Ovary (tissue), 3 donors: ENCODE results near the gene NRTN.

Experiments used
- POLR2A ChIP-seq: fragments of 450-650 bp; IDR thresholded peaks from one replicate; pipeline ENCODE4 v1.6.1; 2017; ENCODE audit warnings: antibody characterized with exemption, mild to moderate bottlenecking, moderate library complexity
- TF ChIP-seq, protein P1 (sequence below), 3 donors: fragments of 450-650 bp in 2 of 3; fragments of 200-600 bp in 1 of 3; IDR thresholded peaks; one replicate each; pipeline versions ENCODE4 v1.5.1 to v1.8.0; 2016 to 2022; ENCODE audit warnings: antibody characterized with exemption in 3 of 3, mild to moderate bottlenecking in 1 of 3
- donor health status: DM: no; HTN: no; CAD: no.

DNA sequence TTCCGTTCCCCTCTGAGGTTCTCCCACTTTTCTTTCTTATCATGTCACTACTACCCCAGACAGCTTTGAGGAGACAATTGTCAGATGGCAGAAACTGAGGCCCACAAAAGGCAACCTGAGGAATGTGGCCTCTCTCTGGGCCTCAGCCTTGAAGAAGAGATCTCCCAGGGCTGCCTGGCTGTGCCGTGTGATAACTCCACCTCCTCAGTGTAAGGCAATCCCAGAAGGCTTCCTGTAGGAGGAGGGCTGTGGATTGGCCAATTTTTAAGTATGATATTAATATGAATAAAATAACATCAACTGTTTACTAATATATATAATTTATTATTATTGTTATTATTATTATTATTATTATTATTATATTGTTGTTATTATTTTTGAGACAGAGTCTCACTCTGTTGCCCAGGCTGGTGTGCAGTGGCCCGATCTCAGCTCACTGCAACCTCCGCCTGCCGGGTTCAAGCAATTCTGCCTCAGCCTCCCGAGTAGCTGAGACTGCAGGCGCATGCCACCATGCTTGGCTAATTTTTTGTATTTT is 9.4 kb upstream of the NRTN start:
- TF ChIP-seq, protein P1, sequence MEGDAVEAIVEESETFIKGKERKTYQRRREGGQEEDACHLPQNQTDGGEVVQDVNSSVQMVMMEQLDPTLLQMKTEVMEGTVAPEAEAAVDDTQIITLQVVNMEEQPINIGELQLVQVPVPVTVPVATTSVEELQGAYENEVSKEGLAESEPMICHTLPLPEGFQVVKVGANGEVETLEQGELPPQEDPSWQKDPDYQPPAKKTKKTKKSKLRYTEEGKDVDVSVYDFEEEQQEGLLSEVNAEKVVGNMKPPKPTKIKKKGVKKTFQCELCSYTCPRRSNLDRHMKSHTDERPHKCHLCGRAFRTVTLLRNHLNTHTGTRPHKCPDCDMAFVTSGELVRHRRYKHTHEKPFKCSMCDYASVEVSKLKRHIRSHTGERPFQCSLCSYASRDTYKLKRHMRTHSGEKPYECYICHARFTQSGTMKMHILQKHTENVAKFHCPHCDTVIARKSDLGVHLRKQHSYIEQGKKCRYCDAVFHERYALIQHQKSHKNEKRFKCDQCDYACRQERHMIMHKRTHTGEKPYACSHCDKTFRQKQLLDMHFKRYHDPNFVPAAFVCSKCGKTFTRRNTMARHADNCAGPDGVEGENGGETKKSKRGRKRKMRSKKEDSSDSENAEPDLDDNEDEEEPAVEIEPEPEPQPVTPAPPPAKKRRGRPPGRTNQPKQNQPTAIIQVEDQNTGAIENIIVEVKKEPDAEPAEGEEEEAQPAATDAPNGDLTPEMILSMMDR (IDR thresholded peaks at IDR 0.05): no peak
- TF ChIP-seq POLR2A: no peak
